Measurements from ENCODE around the gene APLP1.
A peak's percentile ranks its signal among the peaks of the same experiment; 100 is the strongest.
"Not testable (repeated sequence)": the region's sequence is repeated elsewhere in the genome, so short reads cannot be mapped to it uniquely, and the experiment has no call there.

Gene APLP1

DNA sequence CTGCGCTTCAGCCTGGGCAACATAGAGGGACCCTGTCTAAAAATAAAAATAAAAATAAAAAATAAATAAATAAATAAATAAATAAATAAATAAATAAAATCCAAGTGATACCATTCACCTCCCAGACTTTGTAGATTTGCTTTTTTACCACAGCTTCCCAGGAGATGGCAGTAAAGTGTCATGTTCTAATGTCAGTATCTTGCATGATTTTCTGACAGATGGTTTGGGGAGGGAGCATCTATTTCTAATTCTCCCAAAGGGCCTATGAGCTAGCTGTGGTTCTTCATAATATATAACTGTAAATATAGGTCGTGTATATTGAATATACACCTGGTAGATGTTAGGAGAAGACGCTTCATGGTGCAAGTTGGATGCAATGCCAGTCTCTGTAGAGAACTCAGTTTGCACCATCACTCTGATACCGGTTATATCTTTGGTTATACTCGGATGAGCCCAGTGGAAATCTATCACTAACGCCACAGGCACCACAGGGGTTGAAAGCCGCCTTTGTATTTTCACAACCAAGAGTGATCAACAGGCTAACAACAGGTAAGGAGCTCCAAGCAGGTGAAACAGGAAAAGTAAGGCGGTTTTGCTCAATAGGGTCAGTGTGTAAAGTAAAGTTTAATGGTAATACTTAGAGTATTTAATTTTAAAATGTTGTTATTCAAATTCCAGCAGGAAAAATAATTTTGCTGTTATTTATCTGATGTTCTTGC lies 13.9 kb downstream of the APLP1 start:
- no peak for DNase-seq (ENCODE audit: low read depth in 2 of 2)

DNA sequence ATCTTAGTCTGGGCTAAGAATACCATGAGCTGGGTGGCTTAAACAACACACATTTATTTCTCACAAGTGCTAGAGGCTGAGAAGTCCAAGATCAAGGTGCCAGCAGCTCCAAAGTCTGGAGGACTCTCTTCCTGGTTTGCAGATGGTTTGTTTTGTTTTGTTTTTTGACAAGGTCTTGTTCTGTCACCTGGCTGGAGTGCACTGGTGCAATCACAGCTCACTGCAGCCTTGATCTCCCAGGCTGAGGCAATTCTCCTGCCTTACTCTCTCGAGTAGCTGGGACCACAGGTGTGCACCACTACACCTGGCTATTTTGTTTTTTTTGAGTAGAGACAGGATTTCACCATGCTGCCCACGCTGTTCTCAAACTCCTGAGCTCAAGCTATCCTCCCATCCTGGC lies 15.5 kb downstream of the APLP1 start:
- no peak for DNase-seq (ENCODE audit: low read depth in 2 of 2)

DNA sequence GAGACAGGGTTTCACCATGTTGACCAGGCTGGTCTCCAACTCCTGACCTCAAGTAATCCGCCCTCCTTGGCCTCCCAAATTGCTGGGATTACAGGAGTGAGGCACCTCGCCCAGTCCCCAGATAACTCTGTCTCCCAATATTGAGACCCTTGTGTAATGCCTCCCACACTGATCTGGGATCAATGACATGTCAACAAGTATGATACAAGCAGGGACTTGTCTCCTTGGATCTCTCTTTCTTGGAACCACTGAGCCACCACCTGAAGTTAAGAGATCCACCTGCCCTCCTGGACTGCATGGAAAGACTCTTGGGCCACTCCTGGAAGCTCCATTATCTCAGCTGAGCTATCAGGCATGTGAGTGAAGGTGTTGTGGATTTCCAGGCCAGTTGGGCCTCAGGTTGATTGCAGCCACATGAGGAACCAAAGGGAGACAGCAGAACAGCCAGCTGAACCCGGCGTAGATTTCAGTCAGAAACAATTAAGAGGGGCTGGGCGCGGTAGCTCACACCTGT lies 16.9 kb downstream of the APLP1 start:
- no peak for DNase-seq (ENCODE audit: low read depth in 2 of 2)

DNA sequence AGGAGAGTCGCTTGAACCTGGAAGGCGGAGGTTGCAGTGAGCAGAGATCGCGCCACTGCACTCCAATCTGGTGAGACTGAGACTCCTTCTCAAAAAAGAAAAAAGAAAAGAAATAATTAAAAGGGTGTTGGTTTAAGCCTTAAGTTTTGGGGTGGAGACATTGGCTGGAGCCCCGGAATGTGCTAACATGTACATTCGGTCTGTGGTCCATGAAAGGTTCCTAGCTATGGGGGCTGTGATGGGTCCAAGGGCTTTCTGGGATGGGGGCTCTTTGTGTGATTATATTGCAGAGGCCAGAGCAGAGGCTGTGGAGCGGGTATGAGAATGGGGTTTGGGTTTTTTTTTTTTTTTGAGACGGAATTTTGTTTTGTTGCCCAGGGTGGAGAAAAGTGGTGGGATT lies 17.5 kb downstream of the APLP1 start:
- no peak for DNase-seq (ENCODE audit: low read depth in 2 of 2)

DNA sequence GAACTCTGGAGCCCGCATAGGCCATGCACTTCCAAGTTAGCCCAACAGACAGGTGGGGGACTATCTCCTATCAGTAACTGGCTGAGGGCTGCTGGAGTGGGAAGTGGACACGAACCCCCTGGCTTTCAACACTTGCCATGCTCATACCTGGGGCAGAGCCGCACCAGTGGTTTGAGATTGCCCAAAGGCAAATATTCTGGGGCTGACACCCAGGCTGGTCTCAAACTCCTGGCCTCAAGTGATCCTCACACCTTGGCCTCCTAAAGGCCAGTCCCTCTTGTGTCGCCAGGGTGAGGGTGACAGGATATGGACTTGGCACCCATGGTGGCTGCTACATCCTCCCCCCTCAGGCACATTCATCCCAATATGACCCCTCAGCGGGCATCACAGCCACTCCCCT lies 18.8 kb downstream of the APLP1 start:
- DNase-seq (ENCODE audit: low read depth in 2 of 2) = no peak

DNA sequence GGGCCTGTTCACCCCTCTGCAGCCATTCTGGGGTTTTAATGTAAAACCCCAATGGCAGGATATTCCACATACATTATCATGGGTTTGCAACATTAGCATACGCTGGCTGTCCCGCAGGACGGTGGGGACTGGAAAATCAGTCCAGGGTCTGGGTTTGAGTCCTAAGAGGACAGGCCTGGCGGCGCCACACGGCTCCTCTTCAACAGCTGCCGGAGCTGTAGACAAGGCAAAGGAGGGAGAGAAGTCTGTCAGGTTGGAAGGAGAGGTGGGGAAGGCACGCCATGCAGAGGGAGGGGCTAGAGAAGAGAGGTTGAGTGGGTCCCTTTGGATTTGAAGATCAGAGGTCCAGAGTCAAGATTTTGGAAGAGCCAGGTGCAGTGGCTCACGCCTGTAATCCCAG lies 20.0 kb downstream of the APLP1 start:
- no peak for DNase-seq (ENCODE audit: low read depth in 2 of 2)

DNA sequence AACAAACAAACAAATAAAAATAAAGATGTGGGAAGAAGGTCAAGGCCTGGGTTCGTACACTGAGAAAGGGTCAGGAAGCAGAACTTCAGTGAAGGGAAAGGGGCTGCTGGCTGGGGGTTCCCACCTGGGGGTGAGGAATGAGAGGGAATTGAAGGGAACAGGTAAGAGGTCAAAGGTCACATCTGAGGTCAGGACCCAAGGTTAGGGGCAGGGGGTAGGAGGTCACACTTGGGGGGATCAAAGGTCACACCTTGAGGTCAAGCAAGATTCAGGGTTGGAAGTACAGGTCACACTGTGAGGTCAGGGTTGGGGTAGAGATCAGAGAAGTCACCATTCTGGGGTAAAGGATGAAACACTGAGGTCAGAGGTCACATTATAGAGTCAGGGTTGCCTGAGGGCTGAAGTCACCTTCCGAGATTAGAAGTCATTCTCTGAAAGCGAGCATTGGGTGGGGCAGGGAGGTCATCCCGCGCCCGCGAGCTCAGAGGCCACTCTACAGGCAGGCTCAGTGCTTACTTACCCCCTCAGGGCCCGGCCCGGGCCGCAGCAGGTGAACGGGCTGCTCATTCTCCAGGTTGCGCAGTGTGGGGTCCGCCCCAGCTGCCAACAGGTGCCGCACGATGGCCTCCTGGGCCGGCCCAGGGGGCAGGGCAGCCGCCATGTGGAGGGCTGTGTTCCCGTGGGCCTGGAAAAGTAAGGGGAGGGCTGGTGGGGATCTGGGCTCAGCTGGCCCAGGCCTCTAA lies 21.2 kb downstream of the APLP1 start:
- no peak for DNase-seq (ENCODE audit: low read depth in 2 of 2)

DNA sequence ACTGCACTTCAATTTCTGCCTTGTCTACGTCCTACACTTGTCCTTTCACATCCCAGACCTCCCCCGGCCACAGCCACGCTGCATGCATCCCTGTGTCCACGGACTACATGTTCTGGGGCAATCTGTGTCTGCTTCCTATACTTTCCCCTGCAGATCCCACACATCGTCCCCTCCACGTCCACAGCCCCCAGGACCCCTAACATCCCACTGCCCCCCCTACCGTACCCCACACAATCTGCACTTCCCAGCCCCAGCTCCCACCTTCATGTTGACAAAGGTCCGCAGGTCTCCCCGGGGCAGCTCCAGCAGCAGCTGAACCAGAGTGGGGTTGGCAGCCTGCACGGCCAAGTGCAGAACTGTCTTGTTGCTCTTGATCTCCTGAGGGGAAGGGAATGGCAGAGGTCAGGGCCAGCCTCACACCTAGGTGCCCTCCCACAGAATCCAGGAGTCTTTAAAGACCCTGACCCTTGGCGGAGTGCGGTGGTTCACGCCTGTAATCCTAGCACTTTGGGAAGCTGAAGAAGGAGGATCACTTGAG lies 21.8 kb downstream of the APLP1 start:
- DNase-seq (ENCODE audit: low read depth in 2 of 2) = no peak

DNA sequence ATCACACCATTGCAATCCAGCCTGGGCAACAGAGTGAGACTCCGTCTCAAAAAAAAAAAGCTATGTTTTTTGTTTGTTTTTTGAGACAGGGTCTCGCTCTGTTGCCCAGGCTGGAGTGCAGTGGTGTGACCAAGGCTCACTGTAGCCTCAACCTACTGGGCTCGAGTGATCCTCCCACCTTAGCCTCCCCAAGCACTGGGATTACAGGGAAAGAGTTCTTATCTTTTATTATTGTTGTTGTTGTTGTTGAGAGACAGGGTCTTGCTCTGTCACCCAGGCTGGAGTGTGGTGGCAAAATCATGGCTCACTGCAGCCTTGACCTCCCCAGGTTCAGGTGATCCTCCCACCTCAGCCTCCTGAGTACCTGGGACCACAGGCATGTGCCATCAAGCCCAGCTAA lies 23.4 kb downstream of the APLP1 start:
- DNase-seq (ENCODE audit: low read depth in 2 of 2) = not testable (repeated sequence)

DNA sequence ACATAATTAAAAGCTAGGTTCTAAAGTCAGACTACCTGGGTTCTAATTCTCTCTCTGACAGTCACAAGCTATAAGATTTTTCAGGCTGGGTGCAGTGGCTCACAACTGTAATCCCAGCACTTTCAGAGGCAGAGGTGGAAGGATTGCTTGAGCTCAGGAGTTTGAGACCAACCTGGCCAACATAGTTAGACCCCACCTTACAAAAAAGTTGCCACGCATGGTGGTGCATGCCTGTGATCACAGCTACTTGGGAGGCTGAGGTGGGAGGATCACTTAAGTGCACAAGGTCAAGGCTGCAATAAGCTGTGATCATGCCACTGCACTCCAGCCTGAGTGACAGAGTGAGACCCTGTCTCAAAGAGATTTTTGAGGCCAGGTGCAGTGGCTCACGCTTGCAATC lies 26.0 kb downstream of the APLP1 start:
- no peak for DNase-seq (ENCODE audit: low read depth in 2 of 2)

DNA sequence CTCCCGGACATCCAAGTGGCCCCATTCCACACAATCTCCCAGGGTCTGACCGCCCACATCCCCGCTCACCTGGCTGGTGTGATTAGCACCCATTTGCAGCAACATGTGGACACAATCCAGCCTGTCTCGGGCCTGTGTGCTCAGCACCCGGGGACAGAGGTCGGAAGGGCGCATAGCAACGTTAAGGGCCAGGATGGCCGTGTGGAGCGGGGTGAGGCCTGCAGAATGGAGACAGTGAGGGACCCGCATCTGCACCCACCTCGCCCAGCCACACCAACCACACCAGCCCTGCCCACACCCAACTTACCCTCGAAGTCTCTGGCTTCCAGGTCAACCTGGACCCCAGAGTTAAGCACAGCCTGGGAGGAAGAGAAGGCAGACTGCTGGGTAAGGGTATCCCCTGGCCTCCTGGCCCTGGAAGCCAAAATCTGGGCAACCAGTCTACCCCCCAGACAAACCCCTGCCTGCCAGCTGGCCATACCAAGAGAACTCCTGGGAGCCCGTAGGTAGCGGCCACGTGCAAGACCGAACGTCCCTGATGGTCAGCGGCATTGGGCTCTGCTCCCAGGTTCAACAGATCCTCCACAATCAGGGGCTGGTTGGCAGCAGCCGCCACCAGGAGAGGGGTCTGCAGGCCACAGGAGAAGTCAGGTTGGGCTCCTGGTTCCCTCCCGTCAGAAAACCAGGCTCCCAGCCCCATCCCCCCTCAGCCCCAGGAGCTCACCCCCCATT lies 27.7 kb downstream of the APLP1 start:
- no peak for DNase-seq (ENCODE audit: low read depth in 2 of 2)

DNA sequence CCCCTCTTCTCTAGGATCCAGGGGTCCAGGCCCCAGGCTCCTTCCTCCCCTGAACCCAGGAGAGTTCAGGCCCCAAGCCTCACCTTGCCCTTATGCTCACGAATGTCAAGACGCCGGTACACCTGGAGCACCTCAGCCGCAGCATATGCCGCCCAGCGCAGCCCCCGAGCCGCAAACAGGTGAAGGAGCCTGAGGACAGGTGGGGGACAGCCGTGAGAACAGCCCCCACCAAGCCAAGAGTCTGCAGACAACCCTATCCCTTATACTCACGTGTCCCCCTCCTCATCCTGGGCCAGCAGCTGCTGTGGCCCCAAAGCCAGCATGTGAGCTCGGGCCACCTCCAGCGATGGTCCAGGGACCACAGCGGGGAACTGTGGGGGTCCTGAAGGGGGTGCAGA lies 28.3 kb downstream of the APLP1 start:
- no peak for DNase-seq (ENCODE audit: low read depth in 2 of 2)

DNA sequence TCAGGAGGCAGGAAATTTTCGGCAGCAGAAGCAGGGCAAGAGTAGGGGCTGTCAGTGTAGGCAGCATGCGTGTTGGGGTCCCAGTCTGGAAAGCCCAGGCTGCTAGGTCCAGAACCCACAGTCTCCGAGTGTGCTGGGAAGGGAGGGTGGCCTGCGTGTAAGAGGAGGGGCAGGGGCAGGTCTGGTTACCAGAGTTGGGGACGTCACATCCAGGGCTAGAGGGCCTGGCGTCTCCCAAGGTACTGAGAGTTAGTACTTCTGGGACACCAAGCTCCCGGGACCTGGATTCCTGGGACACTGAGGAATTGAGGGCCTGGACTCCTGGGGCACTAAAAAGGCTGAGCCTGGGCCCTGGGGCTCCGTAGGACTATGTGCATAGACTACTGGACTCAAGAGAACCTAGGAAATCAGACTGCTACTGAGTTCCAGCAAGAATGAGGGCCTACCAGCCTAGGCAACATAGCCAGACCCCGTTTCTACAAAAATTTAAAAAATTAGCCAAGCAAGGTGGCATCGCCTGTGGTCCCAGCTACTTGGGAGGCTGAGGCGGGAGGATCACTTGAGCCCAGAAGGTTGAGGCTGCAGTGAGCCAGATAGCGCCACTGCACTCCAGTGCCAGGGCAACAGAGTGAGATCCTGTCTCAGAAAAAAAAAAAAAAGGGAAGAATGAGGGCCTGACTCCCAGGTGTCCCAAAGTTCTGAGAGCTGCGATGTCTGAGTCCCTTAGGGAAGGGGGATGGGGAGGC lies 29.5 kb downstream of the APLP1 start:
- DNase-seq (ENCODE audit: low read depth in 2 of 2) = no peak

DNA sequence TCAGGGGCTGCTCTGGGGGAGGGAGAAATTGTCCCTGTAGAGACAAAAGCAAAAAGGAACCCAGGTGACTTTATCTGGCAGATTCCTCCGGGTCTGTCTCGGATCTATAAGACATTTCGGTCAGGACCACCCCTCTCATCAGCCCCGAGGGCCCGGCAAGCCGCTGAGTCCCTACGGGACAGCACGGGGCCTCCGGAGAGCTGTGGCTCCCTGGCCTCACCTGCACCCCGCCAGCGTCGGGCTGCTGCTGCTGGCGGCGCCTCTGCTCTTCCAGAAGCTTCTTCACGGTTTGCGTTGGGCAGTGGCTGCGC lies 30.1 kb downstream of the APLP1 start:
- DNase-seq (ENCODE audit: low read depth in 2 of 2) = no peak

DNA sequence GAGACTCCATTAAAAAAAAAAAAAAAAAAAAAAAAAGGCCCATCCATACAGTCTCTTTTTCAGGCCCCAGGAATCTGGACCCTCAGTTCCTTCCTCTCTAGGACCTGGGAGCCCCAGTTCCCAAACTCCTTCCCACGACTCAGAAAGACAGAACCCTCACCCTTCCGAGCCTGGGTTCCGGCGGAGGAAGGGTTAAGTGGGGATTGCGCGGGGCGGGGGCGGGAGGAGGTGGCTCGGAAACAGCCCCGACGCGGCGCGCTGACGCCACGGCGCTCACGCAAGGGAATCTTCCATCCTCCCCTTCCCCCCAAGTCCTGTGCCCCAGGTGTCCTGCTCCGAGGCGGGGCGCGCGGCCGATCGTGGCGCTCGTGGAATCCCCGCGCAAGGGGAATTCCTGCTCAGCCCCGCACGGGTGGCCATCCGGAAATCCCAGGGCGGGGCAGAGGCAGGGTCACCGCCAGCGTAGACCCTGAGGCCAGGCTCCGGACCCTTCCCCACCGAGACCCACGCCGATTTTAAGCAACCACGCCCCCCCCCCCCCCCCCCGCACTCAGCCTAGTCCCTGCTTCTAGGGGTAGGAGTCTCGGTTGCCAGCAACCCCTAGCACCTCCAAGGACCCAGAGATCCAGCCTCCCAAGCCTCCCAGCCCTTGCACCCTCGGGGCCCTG lies 31.3 kb downstream of the APLP1 start:
- peak; percentile 78 to 90 for DNase-seq (ENCODE audit: low read depth in 2 of 2)

DNA sequence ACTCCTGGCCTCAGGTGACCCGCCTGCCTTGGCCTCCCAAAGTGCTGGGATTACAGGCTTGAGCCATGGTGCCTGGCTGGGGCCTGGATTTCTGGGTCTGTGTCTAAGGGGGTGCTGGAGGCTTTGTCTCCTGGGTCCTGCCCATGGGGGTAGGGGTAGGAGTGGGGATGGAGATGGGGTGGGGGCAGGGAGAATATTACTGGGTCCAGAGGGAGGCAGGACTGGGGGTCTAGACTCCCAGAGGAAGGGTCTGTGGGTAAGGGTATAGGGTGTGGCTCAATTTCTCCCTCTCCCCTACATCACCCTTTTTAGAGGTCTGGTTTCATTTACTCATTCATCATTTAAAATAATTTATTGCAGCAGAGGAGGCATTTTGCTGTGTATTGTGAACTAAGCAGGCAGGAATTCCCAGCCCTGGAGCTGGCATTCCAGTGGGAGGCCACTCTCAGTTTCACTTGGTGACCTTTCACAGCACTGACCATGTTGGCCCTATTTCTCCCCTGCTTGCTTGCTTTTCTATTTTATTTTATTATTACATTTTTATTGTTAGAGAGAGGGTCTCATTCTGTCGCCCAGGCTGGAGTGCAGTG lies 32.8 kb downstream of the APLP1 start:
- no peak for DNase-seq (ENCODE audit: low read depth in 2 of 2)

DNA sequence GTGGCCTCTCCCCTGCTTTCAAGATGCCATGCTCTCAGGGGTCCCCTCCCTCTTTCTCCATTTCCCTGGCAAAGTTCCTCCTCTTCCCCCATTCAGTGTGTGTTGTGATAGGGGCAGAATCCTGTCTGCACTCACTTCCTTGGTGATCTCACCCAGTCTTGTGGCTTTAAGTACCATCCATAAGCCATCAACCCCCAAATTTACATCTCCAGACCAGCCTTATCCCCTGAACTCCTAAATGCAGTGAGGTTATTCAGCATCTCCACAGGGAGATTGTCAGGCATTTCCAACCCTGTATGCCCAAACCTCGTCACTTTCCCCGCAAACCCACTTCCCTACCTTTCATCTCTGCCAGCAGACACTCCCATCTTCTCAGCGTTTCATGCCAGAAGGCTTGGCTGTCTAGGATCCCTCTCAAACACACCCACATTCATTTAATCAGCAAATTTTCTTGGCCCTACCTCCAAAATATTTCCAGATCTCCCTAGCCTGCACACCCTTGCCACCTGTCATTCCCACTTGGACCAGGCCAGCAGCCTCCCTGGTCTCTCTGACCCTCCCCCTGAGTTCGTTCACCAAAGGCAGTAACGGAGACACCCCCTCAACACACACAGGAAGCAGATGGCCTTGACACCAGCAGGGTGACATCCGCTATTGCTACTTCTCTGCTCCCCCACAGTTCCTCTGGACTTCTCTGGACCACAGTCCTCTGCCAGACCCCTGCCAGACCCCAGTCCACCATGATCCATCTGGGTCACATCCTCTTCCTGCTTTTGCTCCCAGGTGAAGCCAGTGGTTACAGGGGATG lies 33.7 kb downstream of the APLP1 start, which contains the start of gene HCST:
Gene HCST, plus strand, starts transcription at position 676 of the 808 bp plus-strand sequence. Its CDS starts 65 bp downstream, at position 741.
- DNase-seq (ENCODE audit: low read depth in 2 of 2) = no peak

DNA sequence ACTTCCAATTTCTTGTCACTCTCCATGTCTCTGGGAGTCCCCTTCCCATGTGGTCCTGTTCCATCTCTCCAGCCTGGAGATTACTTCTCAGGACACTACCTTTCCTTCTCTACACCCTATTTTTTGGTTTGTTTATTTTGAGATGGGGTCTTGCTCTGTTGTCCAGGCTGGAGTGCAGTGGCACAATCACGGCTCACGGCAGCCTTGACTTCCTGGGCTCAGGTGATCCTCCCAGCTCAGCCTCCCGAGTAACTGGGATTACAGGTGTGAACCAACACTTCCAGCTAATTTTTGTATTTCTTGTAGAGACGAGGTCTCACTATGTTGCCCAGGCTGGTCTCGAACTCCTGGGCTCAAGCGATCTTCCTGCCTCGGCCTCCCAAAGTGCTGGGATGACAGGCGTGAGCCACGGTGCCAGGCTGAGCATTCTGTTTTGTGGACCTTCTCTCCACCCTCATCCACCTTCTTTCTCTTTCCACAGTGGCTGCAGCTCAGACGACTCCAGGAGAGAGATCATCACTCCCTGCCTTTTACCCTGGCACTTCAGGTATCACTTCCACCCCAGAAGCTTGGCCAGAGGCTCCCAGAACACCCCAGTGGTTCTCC lies 34.6 kb downstream of the APLP1 start:
- DNase-seq (ENCODE audit: low read depth in 2 of 2) = no peak

DNA sequence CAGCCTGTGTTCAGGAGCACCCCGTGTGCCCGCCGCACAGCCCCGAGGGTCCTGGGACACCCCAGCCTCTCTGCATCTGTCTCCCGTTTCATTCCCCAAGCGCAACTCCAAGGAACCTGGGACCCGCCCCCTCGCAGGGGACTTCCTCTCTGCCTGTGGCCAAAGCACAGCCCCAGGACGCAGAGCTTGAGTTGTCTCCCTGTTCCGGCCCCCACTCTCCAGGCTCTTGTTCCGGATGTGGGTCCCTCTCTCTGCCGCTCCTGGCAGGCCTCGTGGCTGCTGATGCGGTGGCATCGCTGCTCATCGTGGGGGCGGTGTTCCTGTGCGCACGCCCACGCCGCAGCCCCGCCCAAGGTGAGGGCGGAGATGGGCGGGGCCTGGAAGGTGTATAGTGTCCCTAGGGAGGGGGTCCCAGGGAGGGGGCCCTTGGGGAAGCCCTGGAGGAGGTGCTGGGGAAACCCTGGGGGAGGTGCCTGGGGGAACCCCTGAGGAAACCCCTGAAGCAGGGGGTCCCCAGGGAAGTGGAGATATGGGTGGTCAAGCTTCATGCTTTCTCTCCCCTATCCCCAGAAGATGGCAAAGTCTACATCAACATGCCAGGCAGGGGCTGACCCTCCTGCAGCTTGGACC lies 35.3 kb downstream of the APLP1 start:
- peak; percentile 75 to 80 for DNase-seq (ENCODE audit: low read depth in 2 of 2)
